Mesenteric fat pad (tissue), 1 donor: ENCODE results near the gene HPS3. TPM values are rescaled to one million over a fixed set of nuclear protein-coding genes. Genes with fewer than 3 reads are reported as not detected.
"Not testable (repeated sequence)": the region's sequence is repeated elsewhere in the genome, so short reads cannot be mapped to it uniquely, and the experiment has no call there.

Source experiments
- DNase-seq: peaks from one replicate; pipeline ENCODE4 v3.0.0-alpha.2; 2020; ENCODE audit warnings: low spot score
- total RNA-seq: library from RNA; stranded (reverse); fragmentation: NEBNext Ultra II Directional; extraction: Animal tissue kit (Norgen Biotek cat#: 25700); gene quantifications from one replicate; pipeline ENCODE4 v1.2.1, GENCODE V29; 2021
- donor health status: DM: yes; HTN: yes; CAD: no.

Gene HPS3
- total RNA-seq, 1 donor from 2014 or later = 17.0 TPM

DNA sequence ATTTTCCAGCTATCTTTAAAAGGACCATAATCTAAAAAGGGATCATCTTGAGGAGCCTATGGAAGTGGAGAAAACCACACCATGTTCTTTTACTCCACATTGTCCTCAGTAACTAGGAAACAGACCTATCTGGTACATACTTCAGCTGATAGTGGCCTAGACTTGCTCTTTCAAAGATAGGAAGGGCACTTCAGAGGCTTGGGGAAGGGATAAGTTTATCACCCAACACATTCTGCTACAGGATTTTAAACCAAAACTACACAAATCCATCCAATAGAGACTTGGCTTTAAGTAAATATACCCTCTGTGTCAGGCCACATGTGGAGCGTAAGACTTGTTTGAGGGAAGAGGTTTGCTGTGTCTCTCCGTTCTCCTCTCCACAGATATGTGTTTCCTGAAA lies 56.8 kb downstream of the HPS3 start:
- DNase-seq = no peak

DNA sequence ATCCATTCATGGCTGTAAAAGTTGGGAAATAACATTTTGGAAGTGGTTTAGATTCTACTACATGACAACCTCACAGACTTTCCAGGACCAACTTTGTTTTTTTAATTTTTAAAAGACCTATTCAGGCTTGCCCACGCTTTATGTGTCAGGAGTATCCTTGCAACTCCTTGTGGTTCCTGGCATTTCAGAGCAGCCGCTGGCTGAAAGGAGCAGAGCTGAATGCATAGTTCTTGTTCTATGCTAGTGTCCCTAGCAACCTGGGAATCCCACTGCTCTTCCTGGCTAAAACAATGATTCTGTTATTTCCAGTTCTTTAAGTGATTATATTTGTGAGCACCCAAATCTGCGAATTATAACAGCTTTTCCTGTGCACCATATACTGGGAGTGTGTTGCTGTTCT lies 57.3 kb downstream of the HPS3 start:
- DNase-seq = no peak

DNA sequence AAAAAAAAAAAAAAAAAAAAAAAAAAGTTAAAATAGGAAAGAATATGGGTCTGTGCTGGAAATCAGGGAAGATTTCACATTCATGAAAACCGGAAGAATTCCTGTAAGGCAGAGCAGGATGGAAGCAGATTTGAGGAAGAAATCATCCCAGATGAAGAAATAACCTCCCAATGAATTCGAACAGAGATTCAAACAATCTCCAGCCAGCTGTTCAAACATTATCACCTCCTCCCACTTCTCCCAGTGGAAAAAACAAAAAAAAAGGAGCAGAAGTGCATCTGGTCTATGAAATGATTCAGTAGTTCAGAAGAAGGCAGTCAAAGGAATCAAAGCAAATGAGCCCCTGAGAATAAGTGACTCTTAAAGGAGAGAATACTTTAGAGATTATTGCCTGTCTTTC lies 59.1 kb downstream of the HPS3 start:
- DNase-seq = no peak

DNA sequence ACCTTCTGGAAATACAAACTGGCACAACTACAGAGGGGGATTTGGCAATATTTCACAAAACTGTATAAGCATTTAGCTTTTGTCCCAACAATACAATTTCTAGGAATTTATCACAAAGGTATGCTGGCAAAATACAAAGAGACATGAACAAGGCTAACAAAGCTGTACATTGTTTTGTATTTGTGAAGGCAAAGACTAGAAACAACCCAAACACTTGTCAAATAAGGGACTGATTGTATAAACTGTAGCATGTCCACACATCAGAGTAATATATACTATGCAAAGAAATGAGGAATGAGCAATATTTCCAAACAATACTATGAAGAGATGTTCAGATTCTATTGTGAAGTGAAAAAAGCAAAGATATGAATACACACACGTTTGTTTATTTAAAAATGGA lies 65.8 kb downstream of the HPS3 start:
- DNase-seq = no peak

DNA sequence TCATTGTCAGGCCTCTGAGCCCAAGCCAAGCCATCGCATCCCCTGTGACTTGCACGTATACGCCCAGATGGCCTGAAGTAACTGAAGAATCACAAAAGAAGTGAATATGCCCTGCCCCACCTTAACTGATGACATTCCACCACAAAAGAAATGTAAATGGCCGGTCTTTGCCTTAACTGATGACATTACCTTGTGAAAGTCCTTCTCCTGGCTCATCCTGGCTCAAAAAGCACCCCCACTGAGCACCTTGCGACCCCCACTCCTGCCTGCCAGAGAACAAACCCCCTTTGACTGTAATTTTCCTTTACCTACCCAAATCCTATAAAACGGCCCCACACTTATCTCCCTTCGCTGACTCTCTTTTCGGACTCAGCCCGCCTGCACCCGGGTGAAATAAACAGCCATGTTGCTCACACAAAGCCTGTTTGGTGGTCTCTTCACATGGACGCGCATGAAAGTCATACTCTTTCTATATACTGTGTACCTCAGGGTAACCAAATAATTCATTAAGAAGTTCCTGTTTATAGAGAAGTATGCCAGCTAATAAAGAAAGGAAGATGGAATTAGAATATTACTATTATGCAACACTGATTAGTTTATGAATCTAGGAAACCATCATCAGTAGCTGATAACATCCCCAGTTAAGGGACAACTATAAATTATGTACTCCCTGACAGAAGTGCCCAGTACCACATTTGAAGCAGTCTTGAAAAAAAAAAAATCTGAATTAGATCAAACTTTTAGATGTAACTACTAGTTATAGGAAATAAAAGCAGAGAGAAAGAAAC lies 67.6 kb downstream of the HPS3 start:
- not testable (repeated sequence) for DNase-seq

DNA sequence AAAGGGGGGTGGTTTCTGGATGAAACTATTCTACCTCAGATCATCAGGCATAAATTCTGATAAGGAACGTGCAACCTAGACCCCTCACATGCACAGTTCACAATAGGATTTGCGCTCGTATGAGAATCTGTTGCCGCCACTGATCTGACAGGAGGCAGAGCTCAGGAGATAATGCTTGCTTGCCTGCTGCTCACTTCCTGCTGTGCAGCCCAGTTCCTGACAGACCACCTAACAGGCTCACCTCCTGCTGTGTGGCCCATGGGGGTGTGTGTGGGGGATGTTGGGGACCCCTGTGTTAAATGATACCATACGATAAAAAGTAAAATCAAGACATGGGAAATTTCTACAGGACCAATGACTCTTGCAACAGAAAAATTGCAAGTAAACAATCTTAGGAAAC lies 68.2 kb downstream of the HPS3 start:
- no peak for DNase-seq

DNA sequence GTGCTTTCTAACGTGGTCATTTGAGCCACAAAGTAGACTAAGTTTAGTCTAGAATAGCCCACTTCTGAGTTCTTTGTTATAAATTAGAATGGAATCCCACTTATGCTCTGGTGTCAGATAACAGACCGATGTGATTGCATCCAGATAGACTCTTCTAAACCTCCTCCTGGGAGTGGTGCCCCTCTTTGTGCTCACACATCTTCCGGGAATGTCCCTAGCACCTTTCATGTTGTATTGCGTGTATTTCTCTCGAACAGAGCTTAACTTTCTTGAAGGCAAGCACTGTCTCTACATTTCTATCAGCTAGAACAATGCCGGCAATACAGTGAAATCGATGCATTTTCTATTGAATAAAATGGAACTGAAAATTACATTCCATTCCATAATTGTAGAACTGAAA lies 69.2 kb downstream of the HPS3 start:
- no peak for DNase-seq

DNA sequence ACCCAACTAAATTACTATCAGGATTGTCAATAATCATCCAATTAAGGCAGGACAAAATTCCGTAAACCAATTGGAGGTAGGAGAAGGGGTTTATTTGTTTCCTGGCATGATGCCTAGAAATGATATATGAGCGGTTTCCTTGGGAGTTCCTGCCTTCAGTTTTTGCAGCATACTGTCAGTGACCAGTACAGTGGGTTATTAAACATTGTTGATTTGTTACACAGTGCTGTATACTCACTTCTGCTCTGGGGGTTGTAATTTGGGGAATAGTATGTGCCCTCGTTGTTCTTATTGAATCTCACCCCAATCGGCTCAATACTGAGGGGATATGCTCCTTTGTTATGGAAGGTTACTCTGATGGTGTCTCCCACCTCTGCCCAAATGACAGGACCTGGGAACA lies 70.0 kb downstream of the HPS3 start:
- no peak for DNase-seq

DNA sequence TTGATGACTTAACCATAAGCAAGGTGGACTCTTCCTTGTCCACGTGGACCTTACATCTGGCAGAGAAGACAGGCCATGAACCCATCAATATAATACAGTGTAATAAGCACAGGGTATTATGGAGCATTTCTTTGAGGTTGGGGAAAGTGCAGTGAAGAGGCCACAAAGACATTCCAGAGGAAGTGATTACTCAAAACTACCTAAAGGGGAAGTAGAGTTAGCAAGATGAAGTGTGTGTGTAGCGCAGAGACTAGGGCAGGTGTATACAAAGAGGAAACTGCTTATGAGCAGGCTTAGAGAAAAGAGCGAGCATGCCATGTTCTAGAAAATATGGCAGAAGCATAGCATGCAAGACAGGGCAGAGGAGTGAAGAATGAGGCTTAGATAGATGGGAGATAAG lies 74.3 kb downstream of the HPS3 start:
- no peak for DNase-seq

DNA sequence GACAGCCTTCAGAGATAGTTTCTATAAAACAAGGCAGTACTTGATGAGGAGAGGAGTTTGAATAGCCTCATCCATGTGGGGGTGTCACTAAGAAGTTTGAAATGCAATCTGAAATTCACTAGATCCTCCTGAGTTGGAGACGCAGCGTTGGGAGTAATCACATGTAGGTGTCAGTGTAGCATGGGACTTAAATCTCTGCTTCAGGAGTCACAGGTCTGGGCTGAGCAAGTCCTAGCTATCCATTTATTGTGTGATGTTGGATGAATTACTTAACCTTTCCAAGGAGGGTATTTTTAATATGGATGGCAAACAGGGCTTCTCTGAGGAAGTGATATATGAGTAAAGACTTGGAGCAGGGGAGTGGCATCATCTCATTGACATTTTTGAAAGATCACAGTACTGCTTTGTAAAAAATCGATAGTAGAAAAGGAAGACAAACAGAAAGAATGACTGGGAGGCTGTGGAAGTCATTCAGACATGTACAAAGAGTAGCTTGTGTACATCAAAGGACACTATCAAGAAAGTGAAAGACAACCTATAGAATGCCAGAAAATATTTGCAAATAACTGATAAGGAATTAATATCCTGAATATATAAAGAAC lies 75.1 kb downstream of the HPS3 start:
- no peak for DNase-seq

DNA sequence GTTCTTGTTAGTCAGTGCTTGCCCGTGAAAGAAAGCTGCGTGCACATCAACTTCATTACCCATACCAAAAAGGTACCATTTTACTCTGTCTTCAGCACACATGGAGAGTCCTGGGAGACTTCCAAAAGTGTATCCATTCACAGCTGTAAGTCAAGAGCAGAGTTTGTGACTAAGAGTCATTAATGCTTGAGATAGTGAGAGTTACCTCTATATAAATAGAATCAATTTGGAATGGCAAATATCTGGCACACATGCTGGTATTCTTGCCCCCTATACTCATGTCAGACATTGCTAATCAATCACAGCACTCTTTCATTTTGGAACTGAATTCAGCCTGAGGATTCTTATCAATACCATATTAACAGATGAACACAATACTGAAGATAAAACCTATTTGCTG lies 78.0 kb downstream of the HPS3 start:
- DNase-seq = no peak

DNA sequence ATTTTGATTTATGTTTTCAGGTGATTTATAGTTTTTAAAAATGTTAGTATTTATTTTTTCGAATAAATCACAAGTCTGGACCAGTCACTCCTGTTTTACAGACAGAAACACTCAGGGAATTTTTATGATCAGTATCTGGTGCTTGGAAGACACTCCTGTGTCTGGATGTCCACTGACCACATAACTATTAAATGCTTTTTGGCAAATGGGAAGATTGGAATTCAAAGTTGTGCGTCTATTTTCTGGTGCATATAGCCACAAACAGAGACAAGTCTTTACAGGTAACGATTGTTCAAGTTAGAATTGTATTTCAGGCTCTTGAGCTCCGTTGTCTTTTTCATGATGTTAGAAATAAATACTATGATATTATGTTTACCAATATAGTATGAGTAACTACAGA lies 80.0 kb downstream of the HPS3 start:
- DNase-seq = no peak

DNA sequence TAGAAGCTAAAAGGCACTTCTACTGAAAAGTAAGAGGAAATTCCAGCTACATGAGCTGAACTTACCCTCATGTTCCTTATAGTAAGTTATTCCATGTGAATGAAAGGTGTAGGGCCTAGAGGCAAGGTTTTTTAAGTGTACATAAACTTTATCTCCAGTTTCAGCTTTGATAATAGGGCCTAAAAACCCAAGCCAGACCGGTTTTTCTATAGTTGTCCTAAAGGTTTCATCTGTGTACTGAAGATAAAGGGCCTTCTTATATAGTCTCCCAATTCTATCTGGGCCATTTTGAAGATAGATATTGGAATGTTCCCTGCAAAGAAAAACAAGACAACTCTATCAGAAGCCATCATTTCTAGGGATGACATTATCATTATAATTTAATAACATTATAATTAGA lies 82.9 kb downstream of the HPS3 start:
- no peak for DNase-seq

DNA sequence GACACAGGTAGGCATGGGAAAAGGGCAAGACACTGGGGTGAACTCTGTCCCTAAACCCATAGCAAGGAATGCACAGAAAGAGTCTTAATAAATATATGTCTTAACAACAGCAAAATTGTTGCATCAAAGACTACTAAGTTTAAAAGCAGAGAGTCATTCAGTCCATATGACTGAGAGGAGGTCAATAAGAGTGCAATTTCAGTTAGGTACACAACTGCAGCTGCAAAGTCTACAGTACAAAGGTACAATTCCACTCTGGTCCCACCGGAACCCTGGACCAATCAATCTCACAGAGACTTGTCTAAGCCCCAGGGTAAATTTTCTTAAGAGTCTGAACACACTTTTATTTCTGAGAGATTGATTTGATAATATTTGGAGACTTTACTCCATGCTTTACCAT lies 85.3 kb downstream of the HPS3 start:
- DNase-seq = no peak

DNA sequence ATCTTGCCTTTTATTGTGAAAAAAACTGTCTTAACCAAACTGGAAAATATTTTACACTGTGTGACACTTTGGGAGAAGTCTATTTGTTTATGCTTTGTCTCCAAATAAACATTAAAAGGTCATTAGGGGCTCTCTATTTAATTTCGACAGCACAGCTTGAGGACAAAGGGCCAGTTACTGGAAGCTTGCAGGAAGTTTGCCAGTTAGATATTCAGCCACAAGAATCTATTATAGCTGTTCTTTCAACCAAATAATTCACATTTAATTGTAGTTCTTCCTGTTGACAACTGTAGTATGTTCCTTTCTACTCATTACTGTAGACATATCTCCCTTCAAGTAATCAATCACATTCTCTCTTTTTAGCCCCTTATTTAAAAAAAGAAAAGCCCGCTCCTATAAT lies 86.1 kb downstream of the HPS3 start:
- DNase-seq = no peak

DNA sequence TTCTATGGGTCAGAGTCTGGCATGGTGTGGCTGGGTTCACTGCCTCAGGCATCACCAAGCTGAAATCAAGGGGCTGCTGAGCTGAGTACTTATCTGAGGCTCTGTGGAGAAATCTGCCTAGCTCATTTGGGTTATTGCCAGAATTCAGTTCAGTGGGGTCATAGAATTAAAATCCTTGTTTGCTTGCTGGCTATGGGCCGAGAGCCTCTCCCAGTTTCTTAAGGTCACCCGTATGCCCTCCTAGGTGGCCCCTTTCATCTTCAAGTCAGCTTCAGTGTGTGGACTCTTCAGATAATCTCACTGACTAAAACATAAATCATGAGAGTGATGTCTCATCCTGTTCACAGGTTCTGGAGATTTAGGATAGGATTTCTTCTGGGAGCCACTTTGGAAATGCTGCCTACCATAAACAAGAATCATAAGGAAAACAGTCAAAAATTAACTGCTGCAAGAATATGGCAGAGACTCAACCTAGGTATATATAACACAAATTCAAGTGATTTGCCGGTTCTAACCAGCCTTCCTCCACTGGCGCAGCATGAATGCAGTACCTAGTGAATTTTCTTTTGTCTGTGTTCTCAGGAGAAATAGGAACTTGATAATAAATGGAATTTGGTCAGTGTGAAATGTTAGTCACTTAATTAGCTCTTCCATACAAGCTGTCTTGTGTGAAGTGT lies 86.9 kb downstream of the HPS3 start:
- DNase-seq = no peak

DNA sequence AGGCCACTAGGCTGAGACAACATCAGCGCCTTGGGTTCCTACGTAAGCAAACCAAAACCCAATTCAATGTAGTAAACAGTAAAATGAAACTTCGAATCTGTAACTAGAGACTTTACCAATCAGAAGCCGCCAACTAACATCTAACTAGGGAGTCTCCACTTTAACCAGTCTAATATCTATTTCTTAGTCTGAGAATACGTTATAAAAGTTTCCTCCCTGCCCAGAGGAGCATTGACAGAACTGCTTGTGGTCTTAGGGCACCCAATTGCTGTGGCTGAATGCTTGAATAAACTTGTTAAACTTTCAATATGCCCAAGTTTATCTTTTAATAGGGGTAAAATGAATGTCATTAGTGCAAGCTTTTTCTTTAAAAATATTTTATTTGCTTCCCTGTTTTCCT lies 87.9 kb downstream of the HPS3 start:
- DNase-seq = no peak

DNA sequence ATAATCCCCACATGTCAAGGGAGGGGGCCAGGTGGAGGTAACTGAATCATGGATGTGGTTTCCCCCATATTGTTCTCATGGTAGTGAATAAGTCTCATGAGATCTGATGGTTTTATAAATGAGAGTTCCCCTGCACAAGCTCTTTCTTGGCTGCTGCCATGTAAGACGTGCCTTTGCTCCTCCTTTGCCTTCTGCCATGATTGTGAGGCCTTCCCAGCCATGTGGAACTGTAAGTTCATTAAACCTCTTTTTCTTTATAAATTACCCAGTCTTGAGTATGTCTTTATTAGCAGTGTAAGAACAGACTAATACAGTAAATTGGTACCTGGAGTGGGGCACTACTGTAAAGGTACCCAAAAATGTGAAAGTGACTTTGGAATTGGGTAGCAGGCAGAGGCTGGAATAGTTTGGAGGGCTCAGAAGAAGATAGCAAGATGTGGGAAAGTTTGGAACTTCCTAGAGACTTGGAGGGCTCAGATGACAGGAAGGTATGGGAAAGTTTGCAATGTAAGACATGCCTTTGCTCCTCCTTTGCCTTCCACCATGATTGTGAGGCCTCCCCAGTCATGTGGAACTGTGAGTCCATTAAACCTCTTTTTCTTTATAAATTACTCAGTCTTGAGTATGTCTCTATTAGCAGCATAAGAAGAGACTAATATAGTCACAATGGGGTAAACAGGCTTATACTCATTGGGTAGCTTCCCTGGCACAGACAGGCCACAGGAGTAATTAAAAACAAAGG lies 90.1 kb downstream of the HPS3 start:
- DNase-seq = not testable (repeated sequence)

DNA sequence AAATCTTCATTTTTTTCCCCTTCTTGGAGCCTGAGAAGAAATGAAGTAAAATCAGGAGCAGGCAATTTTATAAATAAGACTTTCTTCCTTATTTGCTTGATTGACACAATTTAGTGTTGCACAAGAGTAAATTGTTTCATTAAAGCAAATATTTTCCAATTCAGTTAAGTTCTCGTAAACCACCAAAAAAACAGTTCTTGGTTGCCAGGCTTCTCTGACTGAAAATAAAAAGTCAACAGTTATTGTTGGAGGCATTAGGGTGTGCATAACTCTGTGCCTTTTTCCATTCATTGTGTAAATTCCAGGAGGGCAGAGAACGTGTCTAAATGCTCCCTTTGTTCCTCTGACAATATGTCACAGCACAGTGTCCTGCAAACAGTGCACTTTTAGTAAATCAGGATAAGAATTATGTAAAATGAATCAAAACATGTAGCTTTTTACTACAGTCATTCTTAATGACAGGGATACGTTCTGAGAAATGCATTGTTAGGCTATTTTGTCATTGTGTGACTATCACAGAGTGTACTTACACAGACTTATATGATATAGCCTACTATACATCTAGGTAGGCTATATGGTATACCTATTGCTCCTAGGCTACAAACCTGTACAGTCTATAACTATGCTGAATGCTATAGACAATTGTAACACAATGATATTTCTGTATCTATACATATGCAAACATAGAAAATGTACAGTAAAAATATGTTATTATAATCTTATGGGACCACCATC lies 92.5 kb downstream of the HPS3 start, which contains the start of gene CP:
Gene CP (minus strand): TSS at position 47 of the 735 bp plus-strand sequence. CDS start 37 bp downstream, at position 10.
- no peak for DNase-seq
